Suppressor macrophage treated with lipopolysaccharide for 1 hour (primary cell): ENCODE results near the gene VPREB3.
A peak's percentile ranks its signal among the peaks of the same experiment; 100 is the strongest.

ENCODE experiments used
- DNase-seq, 3 donors: peaks; one replicate each; pipeline ENCODE4 v3.0.0-alpha.2; 2020 to 2022

Gene VPREB3

DNA sequence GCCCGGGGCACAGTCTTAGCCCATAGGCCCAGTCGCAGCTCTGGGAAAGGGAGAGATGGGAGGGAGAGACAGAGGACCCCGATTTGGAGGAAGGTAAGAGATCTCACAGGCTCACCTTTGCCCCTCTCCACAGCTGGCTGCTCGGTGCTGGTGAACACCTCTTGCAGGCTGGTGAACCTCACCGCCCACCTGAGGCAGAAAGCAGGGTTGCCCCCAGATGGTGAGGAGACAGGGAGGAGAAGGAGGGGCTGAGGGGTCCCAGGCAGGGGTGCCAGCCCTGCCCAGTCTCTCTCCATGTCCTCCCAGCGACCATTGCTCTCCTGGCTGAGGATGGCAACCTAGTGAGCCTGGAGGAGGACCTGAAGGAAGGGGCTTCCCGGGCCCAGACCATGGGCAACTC is 9.7 kb upstream of the VPREB3 start:
- no peak for DNase-seq

DNA sequence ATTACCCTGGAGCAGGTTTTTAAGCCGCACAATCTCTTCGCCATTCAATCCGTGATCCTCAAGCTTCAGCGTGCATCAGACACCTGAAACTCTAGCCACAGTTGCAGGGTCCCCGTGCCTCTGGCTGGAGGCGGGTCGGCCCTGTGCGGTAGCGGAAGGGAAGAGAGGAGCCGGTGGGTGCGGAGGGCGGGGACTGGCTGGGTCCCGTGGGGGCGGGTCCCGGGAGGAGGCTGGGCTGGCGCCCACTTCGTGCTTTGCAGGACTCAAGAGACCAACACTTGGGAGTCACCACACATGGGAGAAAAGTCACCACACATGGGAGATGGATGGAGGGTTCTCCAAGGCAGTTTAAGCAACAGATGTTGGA is 9.3 kb upstream of the VPREB3 start:
- DNase-seq: peak in 2 of 3 donors; percentile 39 to 49

DNA sequence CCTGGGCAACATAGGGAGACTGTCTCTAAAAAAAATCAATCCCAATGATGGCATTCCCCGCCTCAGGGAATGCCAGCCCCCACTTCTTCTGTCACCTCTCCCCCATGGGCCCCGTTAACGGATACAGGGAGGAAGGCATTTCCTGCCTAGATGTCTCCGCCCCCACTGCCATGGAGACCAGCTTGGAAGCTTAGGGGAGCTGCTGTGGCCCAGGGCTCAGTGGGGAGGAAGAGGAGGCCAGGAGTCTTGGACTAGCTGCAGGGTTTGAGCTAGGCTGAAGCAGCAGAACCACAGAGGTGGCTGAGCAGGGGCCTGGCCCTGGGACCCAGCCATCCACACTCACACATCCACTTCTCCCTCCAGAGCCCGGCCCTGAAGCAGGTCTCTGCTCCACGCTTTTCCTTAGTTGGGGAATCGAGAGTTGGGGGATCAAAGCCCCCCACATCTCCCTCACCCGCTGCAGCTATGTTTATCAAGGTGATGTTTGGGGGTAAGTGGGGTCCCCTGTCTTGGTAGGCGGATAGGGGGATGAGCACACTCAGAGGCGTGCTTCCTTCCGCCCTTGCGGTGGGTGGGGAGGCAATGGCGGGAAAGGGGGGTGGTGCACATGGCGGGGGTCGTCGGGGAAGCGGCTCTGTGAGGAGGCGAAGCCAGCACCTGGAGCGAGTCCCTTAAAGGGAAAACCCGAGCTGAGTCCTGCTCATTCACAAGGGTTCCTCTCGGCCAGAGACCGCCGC is 8.8 kb upstream of the VPREB3 start, which contains the start of gene C22orf15:
Gene C22orf15 (plus strand): TSS at position 149 of the 737 bp plus-strand sequence. CDS start 317 bp downstream, at position 466.
- no peak for DNase-seq

DNA sequence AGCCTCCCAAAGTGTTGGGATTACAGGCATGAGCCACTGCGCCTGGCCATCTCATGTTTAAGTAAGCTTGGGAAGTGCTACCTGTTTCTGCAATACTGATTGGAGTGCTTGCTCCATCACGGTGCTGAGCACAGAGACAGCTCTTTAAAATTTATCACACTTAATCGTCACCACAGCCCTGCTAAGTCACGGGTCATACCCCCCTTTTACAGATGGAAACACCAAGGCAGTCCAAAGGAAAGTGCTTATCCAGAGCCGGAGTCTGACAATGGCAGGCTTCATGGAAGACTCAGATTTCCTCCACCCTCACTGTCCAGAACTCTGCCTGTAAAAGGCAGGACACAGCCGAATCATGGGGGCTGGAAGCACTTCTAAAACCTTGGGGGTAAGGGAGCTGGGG is 5.8 kb upstream of the VPREB3 start:
- DNase-seq: no peak

DNA sequence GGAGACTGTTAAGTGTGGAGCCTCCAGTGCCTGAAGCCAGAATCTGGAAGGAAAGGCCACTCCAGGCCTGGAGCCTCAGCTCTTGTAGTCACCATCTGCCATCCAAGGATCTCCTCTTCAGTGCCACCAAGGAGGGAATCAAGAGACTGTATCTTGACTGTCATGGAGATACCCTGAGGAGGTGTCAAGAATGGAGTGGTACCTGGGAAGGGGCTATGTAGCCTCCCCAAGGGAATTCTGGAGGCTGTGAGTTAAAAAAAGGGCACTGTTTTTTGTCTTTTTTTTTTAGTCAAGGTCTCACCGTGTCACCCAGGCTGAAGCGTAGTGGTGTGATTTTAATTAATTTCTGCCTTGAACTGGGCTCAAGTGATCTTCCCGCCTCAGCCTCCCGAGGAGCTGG is 5.3 kb upstream of the VPREB3 start:
- DNase-seq: no peak

DNA sequence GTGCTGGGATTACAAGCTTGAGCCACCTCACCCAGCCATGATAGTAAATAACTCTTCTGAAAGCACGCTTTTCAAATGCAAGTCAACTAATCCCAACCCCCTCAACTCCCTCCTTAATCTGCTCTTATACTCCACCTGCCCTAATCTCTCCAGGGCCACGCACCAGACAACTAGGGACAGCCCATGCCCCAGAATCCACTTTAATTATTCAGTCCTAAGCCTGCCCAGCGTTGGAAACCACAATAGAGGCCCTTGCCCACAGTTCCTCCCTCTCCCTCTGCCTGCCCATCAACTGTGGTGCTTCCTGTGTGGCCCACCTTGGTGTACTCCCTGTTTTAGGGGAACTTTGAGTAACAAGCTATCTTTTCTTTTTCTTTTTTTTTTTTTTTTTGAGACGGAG is 2.7 kb upstream of the VPREB3 start:
- DNase-seq: no peak

DNA sequence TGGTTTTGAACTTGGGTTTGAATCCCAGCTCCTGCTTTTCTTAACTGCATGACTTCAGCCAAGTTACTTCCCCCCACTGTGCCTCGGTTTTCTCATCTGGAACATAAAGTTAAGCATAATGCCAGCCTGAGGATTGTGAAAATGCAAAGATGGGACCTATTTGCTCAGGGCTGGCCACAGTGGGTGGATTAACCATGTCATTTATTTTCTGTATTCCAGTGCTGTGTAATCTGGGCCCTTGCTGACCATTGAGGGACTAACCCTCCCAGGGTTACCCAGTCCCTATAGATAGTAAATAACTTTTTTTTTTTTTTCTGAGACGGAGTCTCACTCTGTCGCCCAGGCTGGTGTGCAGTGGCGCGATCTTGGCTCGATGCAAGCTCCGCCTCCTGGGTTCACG is 1.5 kb upstream of the VPREB3 start:
- no peak for DNase-seq

DNA sequence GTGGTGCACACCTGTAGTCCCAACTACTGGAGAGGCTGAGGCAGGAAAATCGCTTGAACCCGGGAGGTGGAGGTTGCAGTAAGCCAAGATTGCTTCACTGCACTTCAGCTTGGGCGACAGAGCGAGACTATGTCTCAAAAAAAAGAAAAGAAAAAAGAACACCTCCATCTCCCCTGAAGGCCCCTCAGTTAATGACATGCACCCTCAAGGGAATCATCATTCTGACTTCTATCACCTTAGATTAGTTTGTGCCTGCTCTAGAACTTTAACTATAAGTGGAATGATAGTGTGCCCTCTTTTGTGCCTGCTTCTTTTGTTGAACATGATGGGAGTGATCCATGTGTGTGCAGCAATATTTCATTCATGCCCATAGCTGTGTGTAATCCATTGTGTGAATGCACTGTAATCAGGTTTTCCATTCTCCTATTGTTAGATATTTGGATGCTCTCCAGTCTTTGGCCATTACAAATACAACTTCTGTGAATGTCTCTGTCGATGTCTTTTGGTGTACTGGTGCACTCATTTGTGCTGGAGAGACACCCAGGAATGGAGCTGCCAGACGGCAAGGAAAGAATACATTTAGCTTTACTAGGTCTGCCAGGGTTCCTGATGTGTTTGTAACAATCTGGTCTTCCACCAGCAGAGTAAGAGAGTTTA is 883 bp upstream of the VPREB3 start:
- DNase-seq: no peak

DNA sequence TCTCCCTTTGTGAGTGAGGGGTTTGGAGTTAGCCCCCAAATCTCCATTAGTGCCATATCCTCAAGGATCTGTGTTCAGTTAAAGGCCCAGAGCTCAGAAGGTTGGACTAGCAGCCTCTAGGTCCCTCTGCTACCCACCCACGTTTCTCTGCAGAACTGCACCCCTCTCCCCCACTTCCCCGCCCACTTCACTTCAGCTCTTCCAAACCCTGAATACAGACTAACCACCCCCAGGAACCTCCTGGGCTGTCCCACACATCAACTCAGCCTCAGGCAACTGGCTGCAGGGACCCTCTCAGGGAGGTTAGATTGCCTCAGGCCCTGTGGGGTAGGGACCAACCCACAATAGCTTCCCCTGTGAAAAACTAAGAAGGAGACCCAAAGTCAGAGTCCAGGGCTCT is 840 bp downstream of the VPREB3 start:
- DNase-seq: no peak

DNA sequence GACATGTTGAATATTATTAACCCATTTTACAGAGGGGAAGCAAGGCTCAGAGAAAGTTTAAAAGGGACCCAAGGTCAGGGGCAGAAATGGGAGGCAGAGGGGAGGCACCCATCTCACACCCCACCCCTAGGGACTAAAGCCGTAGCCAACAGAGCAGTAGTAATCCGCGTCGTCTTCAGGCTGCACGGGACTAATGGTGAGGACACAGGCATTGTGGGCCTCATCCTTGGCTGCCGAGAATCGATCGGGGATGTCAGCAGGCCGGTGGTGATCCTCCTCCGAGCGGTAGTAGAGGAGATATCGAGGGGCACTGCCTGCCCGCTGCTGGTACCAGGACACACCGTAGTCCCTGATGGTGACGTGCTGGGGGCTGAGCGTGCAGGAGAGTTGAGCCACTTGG is 1.5 kb downstream of the VPREB3 start:
- DNase-seq: no peak

DNA sequence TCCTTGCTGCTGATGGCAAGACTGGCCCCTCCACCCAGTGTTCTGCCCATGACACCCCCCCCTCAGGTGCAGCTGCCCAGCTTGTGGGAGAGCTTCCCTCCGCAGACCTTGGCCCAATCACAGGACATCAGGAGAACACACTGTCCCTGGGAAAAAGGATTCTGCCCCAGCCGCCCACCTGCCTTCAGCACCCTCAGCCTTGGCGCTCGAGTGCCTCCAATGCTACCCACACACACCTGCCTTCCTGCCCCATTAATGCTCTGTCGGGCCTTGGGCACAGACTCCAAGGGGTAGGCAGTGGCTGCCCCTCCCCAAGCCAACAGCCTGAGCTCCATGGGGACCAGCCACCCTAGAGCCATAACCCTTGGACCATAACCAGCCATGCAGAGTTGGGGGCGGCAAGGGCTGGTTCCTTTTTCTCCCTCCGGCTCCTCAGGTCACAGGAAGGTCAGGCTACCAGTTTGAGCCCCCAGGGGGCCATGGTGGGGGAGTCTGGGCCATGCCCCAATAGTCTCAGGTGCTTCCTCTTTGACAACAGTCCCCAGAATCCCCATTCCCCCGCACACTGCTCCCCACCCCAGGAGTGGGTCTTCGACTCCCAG is 2.0 kb downstream of the VPREB3 start:
- no peak for DNase-seq

DNA sequence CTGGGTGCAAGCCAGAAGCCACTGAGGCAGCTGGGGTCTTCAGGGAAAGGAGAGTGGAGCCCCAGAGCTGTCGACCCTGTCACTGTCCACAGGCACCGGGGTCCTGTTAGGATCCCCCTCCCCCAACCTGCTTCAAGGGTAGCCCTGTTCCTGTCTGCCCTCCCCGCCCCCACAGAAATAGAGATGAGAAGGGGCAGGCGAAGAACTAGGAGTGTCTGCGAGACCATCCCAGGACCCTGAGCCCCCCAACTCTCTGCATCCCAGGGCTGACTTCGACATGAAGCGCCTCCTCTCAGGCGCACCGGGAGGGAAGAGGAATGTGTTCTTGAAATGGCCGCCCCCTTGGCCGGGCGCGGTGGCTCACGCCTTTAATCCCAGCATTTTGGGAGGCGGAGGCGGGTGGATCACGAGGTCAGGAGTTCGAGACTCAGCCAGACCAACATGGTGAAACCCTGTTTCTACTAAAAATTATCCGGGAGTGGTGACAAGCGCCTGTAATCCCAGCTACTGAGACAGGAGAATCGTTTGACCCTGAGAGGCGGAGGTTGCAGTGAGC is 2.7 kb downstream of the VPREB3 start:
- peak in 1 of 3 donors; percentile 26 for DNase-seq

DNA sequence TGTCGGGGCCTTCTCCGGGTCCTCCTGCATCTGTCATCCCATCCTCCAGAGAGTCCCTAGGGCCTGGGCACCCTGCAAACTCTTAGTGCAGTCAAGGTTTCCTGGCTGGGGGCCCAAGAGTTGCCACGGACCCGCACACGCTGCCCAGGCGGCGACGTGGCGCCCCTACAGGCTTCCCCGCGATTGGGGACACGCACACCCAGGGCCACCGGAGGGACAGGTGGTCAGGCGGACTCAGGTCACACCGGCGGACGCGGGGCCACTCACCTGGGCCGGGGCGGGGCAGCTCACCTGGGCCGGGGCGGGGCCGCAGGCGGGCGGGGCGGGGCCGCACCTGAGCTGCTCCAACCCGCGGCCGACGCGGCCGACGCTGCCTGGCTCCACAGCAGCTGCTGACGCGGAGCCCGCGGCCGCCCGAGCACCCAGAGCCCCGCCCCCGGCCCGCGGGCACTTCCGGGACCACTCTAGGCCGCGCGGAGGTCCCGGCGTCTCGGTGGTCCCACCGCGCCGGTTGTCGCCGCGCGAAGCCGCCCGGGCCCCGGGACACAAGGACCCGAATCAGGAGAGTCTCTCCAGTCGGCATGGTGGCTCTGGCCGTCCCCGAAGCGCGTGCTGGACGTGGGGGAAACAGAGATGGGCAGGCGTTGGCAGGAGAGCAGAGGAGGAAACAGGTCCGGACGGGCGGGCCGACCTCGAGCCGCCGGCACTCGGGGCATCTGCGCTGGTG is 3.3 kb downstream of the VPREB3 start, which contains the start of gene ZNF70:
Gene ZNF70 (minus strand): TSS at position 399 of the 727 bp plus-strand sequence. CDS start 5,972 bp downstream, outside the sequence.
- peak; percentile 75 to 95 (median 89) for DNase-seq

DNA sequence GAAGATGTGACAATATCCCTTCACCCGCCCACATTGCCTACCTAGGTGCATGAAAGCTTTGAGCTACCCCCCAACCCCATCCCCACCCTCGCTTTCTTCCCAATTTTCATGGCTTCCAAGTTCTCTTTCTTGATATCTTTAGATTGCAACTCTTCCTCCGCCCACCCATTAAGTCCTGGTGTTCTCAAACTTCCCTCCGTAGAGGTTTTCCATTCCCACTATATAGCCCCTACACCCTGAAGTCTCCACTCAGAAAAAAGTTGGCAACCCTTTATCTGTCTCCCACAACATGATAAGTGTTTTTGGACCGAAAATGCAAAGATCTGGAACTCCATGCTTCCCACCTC is 3.9 kb downstream of the VPREB3 start:
- no peak for DNase-seq

DNA sequence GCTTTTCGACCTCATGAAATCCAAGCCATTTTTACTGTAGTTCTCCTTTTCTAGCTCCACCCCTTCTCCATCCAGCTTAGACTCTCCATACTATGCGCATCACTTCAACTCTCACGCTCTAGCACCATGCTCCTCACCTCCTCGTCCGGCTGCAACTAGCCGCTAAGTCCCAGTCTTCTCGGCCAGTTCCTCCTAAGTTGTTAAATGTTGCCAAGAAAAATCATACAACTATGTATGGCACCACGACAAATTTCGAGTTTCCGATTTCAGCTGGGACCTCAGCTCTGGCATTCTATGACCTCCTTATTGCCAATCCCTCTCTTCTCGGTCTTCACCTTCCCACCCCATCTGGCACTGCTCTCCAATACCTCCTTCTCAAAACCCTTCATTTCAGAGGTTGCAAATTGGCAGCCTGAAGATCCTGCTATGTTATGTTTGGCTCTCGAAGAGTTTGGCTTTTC is 4.4 kb downstream of the VPREB3 start:
- no peak for DNase-seq

DNA sequence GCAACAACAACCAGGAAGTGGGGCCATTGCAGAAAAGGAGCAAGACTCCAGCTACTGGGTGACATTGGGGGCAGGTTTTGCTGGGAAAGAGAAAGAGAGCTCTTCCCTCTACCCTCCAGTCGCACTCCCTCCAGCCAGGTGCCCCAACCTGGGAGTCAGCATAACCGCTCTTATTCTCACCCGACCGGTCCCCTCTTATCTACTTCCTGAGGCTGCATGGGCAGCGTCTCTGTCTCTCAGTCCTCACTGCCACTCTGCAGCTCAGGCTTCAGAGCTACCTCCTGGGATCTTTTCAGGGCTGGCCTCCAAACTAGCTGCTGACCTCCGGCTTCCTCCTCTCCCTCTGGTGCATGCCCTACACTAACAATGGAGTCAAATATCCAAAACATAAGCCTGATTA is 8.4 kb downstream of the VPREB3 start:
- no peak for DNase-seq

DNA sequence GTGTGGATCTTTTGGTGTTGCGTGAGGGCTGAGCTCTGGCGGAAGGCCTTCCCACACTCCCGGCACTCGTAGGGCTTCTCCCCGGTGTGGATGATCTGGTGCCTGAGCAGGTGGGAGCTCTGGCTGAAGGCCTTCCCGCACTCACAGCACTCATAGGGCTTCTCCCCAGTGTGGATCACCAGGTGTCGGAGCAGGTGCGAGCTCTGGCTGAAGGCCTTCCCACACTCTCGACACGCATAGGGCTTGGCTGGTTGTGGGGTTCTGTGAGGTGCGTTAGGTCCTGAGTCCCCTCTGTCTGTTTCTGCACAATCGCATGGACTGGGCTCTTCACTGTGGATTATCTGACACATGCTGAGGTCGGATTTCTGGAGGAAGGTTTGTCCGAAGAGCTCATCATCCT is 9.7 kb downstream of the VPREB3 start:
- DNase-seq: no peak

DNA sequence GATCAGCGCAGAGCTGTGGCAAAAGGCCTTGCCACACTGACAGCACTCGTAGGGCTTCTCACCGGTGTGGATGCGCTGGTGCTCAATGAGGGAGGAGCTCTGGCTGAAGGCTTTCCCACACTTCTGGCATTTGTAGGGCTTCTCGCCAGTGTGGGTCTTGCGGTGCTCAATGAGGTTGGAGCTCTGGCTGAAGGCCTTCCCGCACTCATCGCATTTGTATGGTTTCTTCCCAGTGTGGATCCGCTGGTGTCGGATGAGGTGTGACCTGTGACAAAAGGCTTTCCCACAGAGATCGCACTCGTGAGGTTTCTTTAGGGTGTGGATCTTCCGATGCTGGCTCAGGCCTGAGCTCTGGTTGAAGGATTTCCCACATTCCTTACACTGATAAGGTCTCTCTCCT is 10.2 kb downstream of the VPREB3 start:
- no peak for DNase-seq

DNA sequence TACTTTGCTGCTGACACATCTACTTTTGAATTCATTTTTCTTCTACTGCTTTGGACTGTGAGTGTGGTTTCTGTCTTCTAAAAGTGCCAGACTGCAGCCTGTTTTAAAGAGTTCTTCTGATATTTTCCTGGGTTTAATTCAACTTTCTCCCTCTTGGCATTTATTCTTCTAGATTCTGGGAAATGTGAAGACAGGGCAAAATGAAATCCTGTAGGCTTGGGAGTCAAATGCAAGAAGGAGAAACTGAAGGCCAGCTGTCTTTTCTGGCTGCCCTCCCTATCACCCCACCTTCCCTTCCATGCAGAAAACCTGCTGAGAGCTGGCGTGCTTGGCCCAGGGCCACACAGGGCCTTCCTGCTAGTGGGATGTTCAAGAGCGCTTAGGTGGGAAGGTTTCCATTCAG is 10.9 kb downstream of the VPREB3 start:
- no peak for DNase-seq

DNA sequence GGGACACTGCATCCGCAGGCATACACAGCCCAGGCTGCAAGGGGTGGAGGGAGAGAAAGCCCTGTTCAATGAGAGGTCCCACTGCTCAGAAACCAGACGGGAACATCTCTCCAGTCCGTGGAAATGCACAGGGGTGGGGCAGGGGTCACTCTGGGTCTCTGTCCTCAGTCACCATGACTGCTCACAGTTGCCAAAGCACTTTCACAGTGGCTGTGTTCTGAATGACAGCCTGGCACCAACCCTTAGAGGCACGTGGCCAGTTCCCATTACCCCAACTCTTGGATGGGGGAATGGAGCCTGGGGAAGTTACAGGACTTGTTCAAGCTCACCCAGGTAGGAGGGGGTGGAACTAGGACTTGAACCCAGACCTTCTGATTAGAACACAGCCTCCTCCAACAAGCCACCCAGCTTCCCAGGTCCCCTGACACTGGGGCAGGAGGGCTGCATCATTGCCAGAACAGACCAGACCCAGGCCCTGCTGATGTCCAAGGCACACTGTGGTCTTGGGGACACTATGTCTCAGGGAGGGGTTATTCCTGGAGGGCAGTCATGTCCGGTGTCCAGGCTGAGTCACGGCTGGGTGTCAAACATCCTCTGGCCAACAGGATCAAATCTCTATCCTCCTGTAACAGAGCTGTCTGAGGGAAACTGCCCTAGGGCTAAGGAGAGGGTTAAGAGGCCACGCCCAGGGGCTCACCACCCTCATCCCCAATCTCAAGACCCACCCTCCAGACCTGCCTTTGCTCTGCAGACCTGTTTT is 11.5 kb downstream of the VPREB3 start:
- no peak for DNase-seq

DNA sequence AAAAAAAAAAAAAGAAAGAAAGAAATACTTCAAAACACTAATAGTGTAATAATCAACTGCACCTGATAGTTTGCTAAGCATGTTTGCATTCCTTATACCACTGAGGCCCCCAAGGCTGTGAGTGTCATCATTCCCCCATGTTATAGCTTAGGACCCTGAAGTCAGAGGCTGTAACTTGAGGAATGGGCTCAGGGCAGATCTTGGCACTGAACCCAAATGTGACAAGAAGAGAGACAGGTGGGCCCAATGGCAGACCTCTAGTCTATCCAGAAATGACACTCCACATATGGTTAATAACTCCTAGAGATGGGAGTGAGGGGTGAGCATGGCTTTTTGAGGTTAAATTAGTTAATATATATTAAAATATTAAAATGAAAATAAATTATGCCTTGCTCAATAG is 16.5 kb downstream of the VPREB3 start:
- no peak for DNase-seq

DNA sequence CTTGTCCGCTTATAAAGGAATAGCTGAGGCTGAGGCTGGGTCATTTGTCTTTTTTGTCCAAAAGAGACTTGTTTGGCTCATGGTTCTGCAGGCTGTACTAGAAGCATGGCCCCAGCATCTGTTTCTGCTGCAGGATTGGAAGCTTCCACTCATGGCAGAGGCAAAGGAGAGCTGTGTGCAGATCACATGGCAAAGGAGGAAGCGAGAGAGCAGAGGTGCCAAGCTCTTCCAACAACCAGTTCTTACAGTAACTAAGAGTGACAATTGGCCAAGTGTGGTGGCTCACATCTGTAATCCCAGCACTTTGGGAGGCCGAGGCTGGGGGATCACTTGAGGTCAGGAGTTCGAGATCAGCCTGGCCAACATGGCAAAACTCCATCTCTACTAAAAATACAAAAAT is 26.1 kb downstream of the VPREB3 start:
- peak in 2 of 3 donors; percentile 33 to 41 for DNase-seq
